HG02973 (cell line): ENCODE data around the gene CPNE6.

ENCODE experiments used
- ATAC-seq: cut with Tn5 transposase; IDR thresholded peaks from one replicate; pipeline ENCODE4 v1.9.1; 2021; ENCODE audit warnings: moderate library complexity; ENCODE audit not compliant: unreplicated experiment

The CPNE6 gene

GRCh38 chr14:24126939-24127338, 55.6 kb downstream of the CPNE6 start:
- ATAC-seq: no peak

- ATAC-seq: no peak
Observed at GRCh38 chr14:24127673-24128072, 56.3 kb downstream of the CPNE6 start.
